T-helper 1 cell treated with Interleukin-12 subunit alpha and Interleukin-12 subunit beta and Interleukin-4 antibody, amounts not matched to agents 30 μg/mL and 1 μg/mL, for 36 hours (primary cell): ENCODE data around the gene IDH3B.
"Not testable (repeated sequence)": the region's sequence is repeated elsewhere in the genome, so short reads cannot be mapped to it uniquely, and the experiment has no call there.

Experiments
- H3K27ac Mint-ChIP-seq: one replicate; pipeline ENCODE4 v1.8.0; 2021; ENCODE audit warnings: mild to moderate bottlenecking, mixed read lengths
- H3K27me3 Mint-ChIP-seq: one replicate; pipeline ENCODE4 v1.8.0; 2021; ENCODE audit warnings: low read depth, mixed read lengths
- H3K36me3 Mint-ChIP-seq: one replicate; pipeline ENCODE4 v1.8.0; 2021; ENCODE audit warnings: low read depth, mixed read lengths
- H3K4me1 Mint-ChIP-seq: one replicate; pipeline ENCODE4 v1.8.0; 2021; ENCODE audit warnings: low read depth, mixed read lengths
- H3K4me3 Mint-ChIP-seq: one replicate; pipeline ENCODE4 v1.8.0; 2021; ENCODE audit warnings: mild to moderate bottlenecking, moderate library complexity, mixed read lengths
- H3K9me3 Mint-ChIP-seq: one replicate; pipeline ENCODE4 v1.8.0; 2021; ENCODE audit warnings: mixed read lengths

The IDH3B gene

GRCh38 chr20:2690718-2691117, 26.7 kb upstream of the IDH3B start:
- Mint-ChIP-seq H3K9me3 (no peaks in the 10 kb centered on the region), H3K36me3 (peaks cover 11% of the 10 kb centered on the region), H3K4me1 (peaks cover 33% of the 10 kb centered on the region), H3K4me3 (peak overlapping the region; percentile 88), H3K27ac (no peak overlapping the region), H3K27me3 (peaks cover 39% of the 10 kb centered on the region)

- Mint-ChIP-seq H3K36me3 (peaks cover 8% of the 10 kb centered on the region), H3K4me1 (peaks cover 33% of the 10 kb centered on the region), H3K4me3 (no peak overlapping the region), H3K9me3 (no peaks in the 10 kb centered on the region), H3K27me3 (peaks cover 35% of the 10 kb centered on the region), H3K27ac (no peak overlapping the region)
Measured at GRCh38 chr20:2690213-2690612, 26.2 kb upstream of the IDH3B start.

- H3K27me3 Mint-ChIP-seq: peaks cover 35% of the 10 kb centered on the region
- H3K4me1 Mint-ChIP-seq: peaks cover 29% of the 10 kb centered on the region
- peak overlapping the region; percentile 46 for H3K4me3 Mint-ChIP-seq
- peaks cover 8% of the 10 kb centered on the region for H3K36me3 Mint-ChIP-seq
- H3K9me3 Mint-ChIP-seq: no peaks in the 10 kb centered on the region
- peak overlapping the region; percentile 76 for H3K27ac Mint-ChIP-seq
Measured at GRCh38 chr20:2688041-2688591, 24.1 kb upstream of the IDH3B start.

- Mint-ChIP-seq H3K27me3 (peaks cover 40% of the 10 kb centered on the region), H3K4me3 (peak overlapping the region; percentile 46), H3K27ac (no peak overlapping the region), H3K36me3 (peaks cover 8% of the 10 kb centered on the region), H3K9me3 (no peaks in the 10 kb centered on the region), H3K4me1 (peaks cover 29% of the 10 kb centered on the region)
Measured at GRCh38 chr20:2687514-2687913, 23.5 kb upstream of the IDH3B start.

GRCh38 chr20:2684817-2685216, 20.8 kb upstream of the IDH3B start:
- Mint-ChIP-seq H3K4me1 (peaks cover 18% of the 10 kb centered on the region), H3K27me3 (peaks cover 29% of the 10 kb centered on the region)
- not testable (repeated sequence) for H3K9me3 Mint-ChIP-seq, H3K4me3 Mint-ChIP-seq, H3K36me3 Mint-ChIP-seq, H3K27ac Mint-ChIP-seq

GRCh38 chr20:2682040-2682439, 18.0 kb upstream of the IDH3B start:
- H3K4me1 Mint-ChIP-seq, H3K36me3 Mint-ChIP-seq, H3K27ac Mint-ChIP-seq, H3K4me3 Mint-ChIP-seq, H3K9me3 Mint-ChIP-seq: not testable (repeated sequence)
- peaks cover 31% of the 10 kb centered on the region for H3K27me3 Mint-ChIP-seq

- Mint-ChIP-seq H3K27me3 (peaks cover 31% of the 10 kb centered on the region), H3K9me3 (no peaks in the 10 kb centered on the region), H3K27ac (no peak overlapping the region), H3K36me3 (no peaks in the 10 kb centered on the region), H3K4me1 (peaks cover 3% of the 10 kb centered on the region), H3K4me3 (no peak overlapping the region)
Measured at GRCh38 chr20:2680046-2680445, 16.0 kb upstream of the IDH3B start.

GRCh38 chr20:2673453-2673852, 9.4 kb upstream of the IDH3B start:
- Mint-ChIP-seq H3K36me3 (no peaks in the 10 kb centered on the region), H3K4me3 (no peak overlapping the region), H3K9me3 (no peaks in the 10 kb centered on the region), H3K4me1 (no peaks in the 10 kb centered on the region), H3K27ac (no peak overlapping the region), H3K27me3 (peaks cover 13% of the 10 kb centered on the region)

GRCh38 chr20:2672446-2672845, 8.4 kb upstream of the IDH3B start:
- no peak overlapping the region for H3K4me3 Mint-ChIP-seq
- H3K9me3 Mint-ChIP-seq: no peaks in the 10 kb centered on the region
- no peaks in the 10 kb centered on the region for H3K4me1 Mint-ChIP-seq
- H3K27me3 Mint-ChIP-seq: peaks cover 17% of the 10 kb centered on the region
- H3K27ac Mint-ChIP-seq: no peak overlapping the region
- H3K36me3 Mint-ChIP-seq: no peaks in the 10 kb centered on the region

GRCh38 chr20:2671977-2672376, 8.0 kb upstream of the IDH3B start:
- H3K9me3 Mint-ChIP-seq: no peaks in the 10 kb centered on the region
- H3K4me3 Mint-ChIP-seq: no peak overlapping the region
- H3K4me1 Mint-ChIP-seq: no peaks in the 10 kb centered on the region
- no peaks in the 10 kb centered on the region for H3K36me3 Mint-ChIP-seq
- H3K27me3 Mint-ChIP-seq: peaks cover 17% of the 10 kb centered on the region
- H3K27ac Mint-ChIP-seq: no peak overlapping the region

- Mint-ChIP-seq H3K27ac (peak overlapping the region; percentile 94), H3K9me3 (no peaks in the 10 kb centered on the region), H3K4me1 (peaks cover 15% of the 10 kb centered on the region), H3K36me3 (peaks cover 32% of the 10 kb centered on the region), H3K27me3 (peaks cover 4% of the 10 kb centered on the region), H3K4me3 (peak overlapping the region; percentile 91)
Measured at GRCh38 chr20:2663364-2663886, 591 bp downstream of the IDH3B start.

GRCh38 chr20:2659547-2659946, 4.5 kb downstream of the IDH3B start:
- Mint-ChIP-seq H3K4me1 (peaks cover 25% of the 10 kb centered on the region), H3K27me3 (no peaks in the 10 kb centered on the region), H3K36me3 (peaks cover 64% of the 10 kb centered on the region), H3K27ac (no peak overlapping the region), H3K9me3 (no peaks in the 10 kb centered on the region), H3K4me3 (no peak overlapping the region)

- H3K27me3 Mint-ChIP-seq: no peaks in the 10 kb centered on the region
- H3K4me3 Mint-ChIP-seq: no peak overlapping the region
- H3K4me1 Mint-ChIP-seq: peaks cover 31% of the 10 kb centered on the region
- peaks cover 69% of the 10 kb centered on the region for H3K36me3 Mint-ChIP-seq
- H3K27ac Mint-ChIP-seq: no peak overlapping the region
- no peaks in the 10 kb centered on the region for H3K9me3 Mint-ChIP-seq
Measured at GRCh38 chr20:2658414-2659354, 5.3 kb downstream of the IDH3B start.

GRCh38 chr20:2657674-2658073, 6.3 kb downstream of the IDH3B start:
- Mint-ChIP-seq H3K27ac (no peak overlapping the region), H3K4me3 (no peak overlapping the region), H3K4me1 (peaks cover 26% of the 10 kb centered on the region), H3K9me3 (no peaks in the 10 kb centered on the region), H3K27me3 (no peaks in the 10 kb centered on the region), H3K36me3 (peaks cover 71% of the 10 kb centered on the region)

- no peak overlapping the region for H3K27ac Mint-ChIP-seq
Measured at GRCh38 chr20:2657241-2657640, 6.8 kb downstream of the IDH3B start.

More at GRCh38 chr20:2657241-2657640, 6.8 kb downstream of the IDH3B start:
- Mint-ChIP-seq H3K27me3 (no peaks in the 10 kb centered on the region), H3K9me3 (no peaks in the 10 kb centered on the region), H3K4me1 (peaks cover 24% of the 10 kb centered on the region), H3K4me3 (no peak overlapping the region), H3K36me3 (peaks cover 70% of the 10 kb centered on the region)
